Kidney epithelial cell (primary cell): Measurements from ENCODE around the gene STOML1. TPM values are rescaled to one million over a fixed set of nuclear protein-coding genes. Genes with fewer than 3 reads are reported as not detected.

Experiments used
- DNase-seq: peaks from one replicate; pipeline ENCODE4 v3.0.0-alpha.2; 2010; ENCODE audit warnings: low read depth
- H3K27me3 ChIP-seq: 2 replicates; pipeline ENCODE4 v1.6.0; 2011; ENCODE audit warnings: low read length; ENCODE audit not compliant: control insufficient read depth, insufficient read depth
- H3K36me3 ChIP-seq: 2 replicates; pipeline ENCODE4 v1.5.1; 2011; ENCODE audit warnings: low read length; ENCODE audit not compliant: control insufficient read depth, insufficient read depth
- H3K4me3 ChIP-seq: 2 replicates; pipeline ENCODE4 v1.5.1; 2011; ENCODE audit warnings: low read depth, mild to moderate bottlenecking, control low read depth, low read length
- total RNA-seq: library from RNA; depleted of rRNA; stranded (reverse); fragments of >200 nt; gene quantifications from 2 replicates; pipeline ENCODE4 v1.2.3, GENCODE V29; 2015
- TF ChIP-seq, protein P1 (sequence below): IDR thresholded peaks from 2 replicates; pipeline ENCODE4 v1.5.1; 2011; ENCODE audit warnings: mild to moderate bottlenecking, moderate library complexity, low read length, control low read depth, inconsistent platforms; ENCODE audit not compliant: insufficient read depth, poor library complexity, severe bottlenecking

The STOML1 gene
- total RNA-seq, 1 donor from 2014 or later: 18.3 TPM

DNA sequence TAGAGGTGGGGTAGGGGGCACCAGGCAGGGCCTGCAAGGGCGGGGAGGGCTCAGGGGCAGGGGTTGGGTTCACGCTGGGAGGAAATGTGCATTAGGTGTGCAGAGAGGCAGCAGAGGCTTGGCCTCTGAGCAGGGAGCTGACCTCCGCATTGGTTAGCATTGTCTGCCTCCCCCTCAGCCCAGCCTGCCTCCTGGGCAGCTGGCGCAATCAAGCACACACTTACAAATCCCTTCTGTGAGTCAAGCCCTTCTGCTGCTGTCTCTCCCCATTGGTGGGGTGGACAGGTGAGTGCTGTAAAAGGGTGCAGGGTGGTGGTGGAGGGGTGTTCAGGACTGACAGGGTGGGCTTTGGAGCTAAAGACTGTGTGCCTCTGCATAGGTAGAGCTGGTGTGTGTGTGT lies 56.5 kb downstream of the STOML1 start:
- Histone ChIP-seq H3K27me3 (no peaks in the 10 kb centered on the region), H3K4me3 (no peak overlapping the region), H3K36me3 (no peaks in the 10 kb centered on the region)
- TF ChIP-seq, protein P1, sequence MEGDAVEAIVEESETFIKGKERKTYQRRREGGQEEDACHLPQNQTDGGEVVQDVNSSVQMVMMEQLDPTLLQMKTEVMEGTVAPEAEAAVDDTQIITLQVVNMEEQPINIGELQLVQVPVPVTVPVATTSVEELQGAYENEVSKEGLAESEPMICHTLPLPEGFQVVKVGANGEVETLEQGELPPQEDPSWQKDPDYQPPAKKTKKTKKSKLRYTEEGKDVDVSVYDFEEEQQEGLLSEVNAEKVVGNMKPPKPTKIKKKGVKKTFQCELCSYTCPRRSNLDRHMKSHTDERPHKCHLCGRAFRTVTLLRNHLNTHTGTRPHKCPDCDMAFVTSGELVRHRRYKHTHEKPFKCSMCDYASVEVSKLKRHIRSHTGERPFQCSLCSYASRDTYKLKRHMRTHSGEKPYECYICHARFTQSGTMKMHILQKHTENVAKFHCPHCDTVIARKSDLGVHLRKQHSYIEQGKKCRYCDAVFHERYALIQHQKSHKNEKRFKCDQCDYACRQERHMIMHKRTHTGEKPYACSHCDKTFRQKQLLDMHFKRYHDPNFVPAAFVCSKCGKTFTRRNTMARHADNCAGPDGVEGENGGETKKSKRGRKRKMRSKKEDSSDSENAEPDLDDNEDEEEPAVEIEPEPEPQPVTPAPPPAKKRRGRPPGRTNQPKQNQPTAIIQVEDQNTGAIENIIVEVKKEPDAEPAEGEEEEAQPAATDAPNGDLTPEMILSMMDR: no peak
- no peak for DNase-seq

DNA sequence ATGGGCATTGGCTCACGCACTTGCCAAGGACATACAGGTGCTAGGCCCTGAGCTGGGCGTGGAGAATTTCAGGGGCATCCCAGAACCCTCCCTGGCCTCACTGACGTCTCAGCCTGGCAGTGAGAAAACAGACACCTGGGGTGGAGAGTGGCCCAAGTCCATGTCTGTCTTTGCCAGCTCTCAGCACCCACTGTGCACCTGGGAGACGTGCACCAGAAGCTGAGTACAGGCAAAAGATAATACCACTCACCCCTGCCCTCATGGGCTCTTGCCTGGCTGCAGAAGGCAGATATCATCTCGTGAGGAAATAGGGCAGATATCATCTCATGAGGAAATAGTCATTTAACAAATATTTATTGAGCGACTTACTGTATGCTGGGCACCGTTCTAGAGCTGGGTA lies 57.8 kb downstream of the STOML1 start:
- Histone ChIP-seq H3K4me3 (no peak overlapping the region), H3K36me3 (no peaks in the 10 kb centered on the region), H3K27me3 (no peaks in the 10 kb centered on the region)
- DNase-seq: no peak
- TF ChIP-seq, protein P1: no peak

DNA sequence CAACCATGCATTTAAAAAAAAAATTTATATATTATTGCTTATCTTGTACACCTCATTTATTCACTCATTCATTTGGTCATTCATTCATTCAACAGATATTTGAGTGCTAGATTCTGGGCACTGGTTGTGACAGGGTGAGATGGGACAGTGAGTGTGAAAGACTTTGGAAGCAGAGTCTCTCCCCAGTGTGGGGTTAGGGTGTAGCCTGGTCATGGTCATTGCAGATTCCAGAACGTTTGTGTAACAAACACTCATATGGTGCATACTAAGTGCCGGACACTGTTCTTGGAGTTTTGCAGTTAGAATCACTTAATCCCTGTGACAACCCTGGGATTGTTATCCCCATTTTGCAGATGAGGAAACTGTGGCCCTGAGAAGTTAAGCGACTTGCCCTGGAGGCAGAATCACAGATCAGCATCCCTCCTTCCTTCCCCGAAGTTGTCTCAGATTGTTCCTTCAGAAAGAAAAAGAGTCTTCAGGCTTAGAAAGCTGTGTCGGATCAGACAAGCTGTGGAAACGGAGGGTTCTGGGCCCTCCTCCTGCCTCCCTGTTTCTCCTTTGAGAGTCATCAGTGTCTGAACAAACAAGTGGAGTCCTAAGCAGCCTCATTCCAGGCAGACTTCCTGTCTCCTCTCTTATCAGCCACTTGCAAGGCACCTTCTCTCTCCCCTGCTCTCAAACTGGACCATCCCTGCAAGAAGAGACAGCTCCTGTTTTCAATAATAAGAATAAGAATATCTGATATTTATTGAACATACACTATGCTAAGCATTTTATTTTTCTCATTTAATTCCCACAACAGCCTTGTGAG lies 59.5 kb downstream of the STOML1 start:
- Histone ChIP-seq H3K4me3 (no peak overlapping the region), H3K36me3 (no peaks in the 10 kb centered on the region), H3K27me3 (no peaks in the 10 kb centered on the region)
- TF ChIP-seq, protein P1: no peak
- DNase-seq: no peak

DNA sequence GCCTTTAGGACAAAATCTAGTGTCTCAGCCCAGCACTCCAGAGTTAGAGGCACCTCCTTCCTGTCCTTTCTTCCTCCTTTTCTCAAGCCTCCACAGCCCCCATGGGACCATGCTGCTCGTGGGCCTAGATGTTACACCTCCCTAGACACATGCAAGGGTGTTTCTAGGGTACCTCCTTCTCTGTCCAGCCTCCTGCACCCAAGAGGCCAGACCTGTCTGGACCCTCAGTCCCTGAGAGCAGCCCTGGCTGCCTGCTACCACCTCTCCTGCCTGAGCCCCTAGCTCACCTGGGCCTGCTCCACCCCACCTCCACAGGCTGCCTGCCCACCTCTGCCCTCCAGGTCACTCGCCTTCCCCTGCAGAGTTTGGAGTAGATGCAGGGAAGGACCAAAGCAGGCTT lies 60.7 kb downstream of the STOML1 start:
- TF ChIP-seq, protein P1: no peak
- DNase-seq: no peak
- Histone ChIP-seq H3K4me3 (no peak overlapping the region), H3K27me3 (no peaks in the 10 kb centered on the region), H3K36me3 (no peaks in the 10 kb centered on the region)

DNA sequence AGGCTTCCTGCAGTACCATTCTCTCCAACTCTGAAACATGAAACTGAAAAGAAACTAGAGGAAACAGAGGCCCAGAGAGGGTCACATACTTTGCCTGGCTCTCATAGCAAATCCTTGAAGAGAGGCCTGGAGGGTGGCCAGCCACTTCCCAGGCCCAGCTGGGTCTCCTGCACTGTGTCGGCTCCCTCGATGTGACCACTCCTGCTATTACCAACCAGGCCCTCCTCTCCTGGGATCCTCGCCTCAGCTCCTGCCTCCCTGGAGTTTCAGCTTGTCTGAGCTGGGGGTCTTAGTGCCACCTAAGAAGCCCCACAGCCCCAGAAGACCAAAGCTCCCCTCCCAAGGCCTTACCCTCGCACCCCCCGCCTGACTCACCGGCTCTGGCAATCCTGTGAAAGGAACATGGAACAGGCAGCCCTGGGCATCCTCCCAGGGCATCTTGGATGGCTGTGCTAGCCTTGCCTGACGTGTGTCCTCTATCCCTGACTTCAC lies 61.3 kb downstream of the STOML1 start:
- TF ChIP-seq, protein P1: no peak
- no peak overlapping the region for H3K4me3 ChIP-seq
- no peaks in the 10 kb centered on the region for H3K36me3 ChIP-seq
- DNase-seq: no peak
- H3K27me3 ChIP-seq: no peaks in the 10 kb centered on the region

DNA sequence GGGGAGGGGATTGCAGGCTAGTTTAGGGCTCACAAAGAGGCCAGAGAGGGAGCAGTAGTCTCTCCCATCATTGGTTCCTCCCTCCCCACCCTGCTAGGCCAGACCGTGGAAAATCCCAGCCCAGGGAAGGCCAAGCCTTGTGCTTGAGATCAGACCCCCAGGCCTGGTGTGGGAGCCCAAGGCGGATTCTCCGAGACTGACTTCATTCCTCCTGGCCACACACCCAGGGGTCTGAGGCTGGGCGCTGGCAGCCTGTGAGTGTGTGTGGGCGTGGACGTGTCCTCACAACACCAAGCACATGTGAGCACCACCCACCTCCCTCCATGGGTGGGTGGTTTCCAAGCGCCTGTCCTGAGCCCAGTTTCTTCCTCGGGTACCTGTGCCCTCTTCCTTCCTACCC lies 61.7 kb downstream of the STOML1 start:
- Histone ChIP-seq H3K27me3 (no peaks in the 10 kb centered on the region), H3K36me3 (no peaks in the 10 kb centered on the region), H3K4me3 (no peak overlapping the region)
- TF ChIP-seq, protein P1: no peak
- DNase-seq: peak; percentile 73
